Right renal pelvis (tissue), 4 donors: ENCODE results near the gene MXRA7. TPM values are rescaled to one million over a fixed set of nuclear protein-coding genes. Genes with fewer than 3 reads are reported as not detected.

ENCODE experiments used
- polyA plus RNA-seq, 4 donors: library from polyadenylated mRNA; unstranded; fragments of 120-200 nt; gene quantifications; one replicate each; pipeline ENCODE4 v1.2.1, GENCODE V29; 2013; ENCODE audit not compliant: insufficient read length in 4 of 4

Gene MXRA7
- polyA plus RNA-seq, 4 donors = 107 to 127 (median 118) TPM

Other genes with a start within 250 kb of the MXRA7 start
- under 1 TPM in 2 of 4 donors, not detected in 2; 0.17 to 0.40 TPM for gene AANAT, start 243.4 kb downstream of the MXRA7 start, polyA plus RNA-seq
- gene RHBDF2, start 209.5 kb downstream of the MXRA7 start, polyA plus RNA-seq = 1 to 10 TPM; 5.8 to 9.5 (median 6.8) TPM
- 10 to 100 TPM; 15.1 to 17.4 (median 15.4) TPM for gene CYGB, start 173.3 kb downstream of the MXRA7 start, polyA plus RNA-seq
- gene PRCD, start 170.9 kb downstream of the MXRA7 start, polyA plus RNA-seq = 1 to 10 TPM; 2.7 to 4.0 (median 3.4) TPM
- gene ST6GALNAC2, start 125.1 kb downstream of the MXRA7 start, polyA plus RNA-seq = 10 to 100 TPM; 11.4 to 14.8 (median 12.3) TPM
- gene ST6GALNAC1, start 67.2 kb downstream of the MXRA7 start, polyA plus RNA-seq = under 1 TPM; 0.24 to 0.37 (median 0.32) TPM
- 10 to 100 TPM; 18.9 to 24.1 (median 21.3) TPM for gene JMJD6, start 15.6 kb upstream of the MXRA7 start, polyA plus RNA-seq
- 10 to 100 TPM; 43.5 to 48.4 (median 44.7) TPM for gene METTL23, start 15.9 kb upstream of the MXRA7 start, polyA plus RNA-seq
- 100 to 1,000 TPM; 361 to 455 (median 424) TPM for gene SRSF2, start 26.4 kb upstream of the MXRA7 start, polyA plus RNA-seq
- gene MFSD11, start 27.2 kb upstream of the MXRA7 start, polyA plus RNA-seq = 10 to 100 TPM; 24.4 to 28.3 (median 26.6) TPM
- 1 to 10 TPM; 1.4 to 2.4 (median 1.6) TPM for gene MGAT5B, start 157.4 kb upstream of the MXRA7 start, polyA plus RNA-seq